Measurements from ENCODE around the gene LHX2. TPM values are rescaled to one million over a fixed set of nuclear protein-coding genes. Genes with fewer than 3 reads are reported as not detected.

The LHX2 gene
- total and polyA plus RNA-seq, 12 donors = 0.06 to 0.37 (median 0.24) TPM; not detected in 9

GRCh38 chr9:124079176-124079925 is 67.8 kb downstream of the LHX2 start:
- 75 to 79% (median 77%) methylated on average over 17 of the region's 17 CpGs for WGBS, 4 donors
- intact Hi-C loops (cut with DNase I) = no loop called here
- TF ChIP-seq CTCF (IDR thresholded peaks at IDR 0.05) (no peak), POLR2A (IDR thresholded peaks at IDR 0.05) (no peak)
- no peaks in the 10 kb centered on the region for H3K4me1 ChIP-seq (replicated peaks in 1 of 2)
- H3K9me3 ChIP-seq (replicated peaks in 1 of 3) = no peaks in the 10 kb centered on the region
- no peak overlapping the region for H3K4me3 ChIP-seq
- peak overlapping the region in 1 of 5 donors; percentile 31 for H3K27ac ChIP-seq
- peak in 6 of 7 donors; percentile 22 to 61 (median 36) for DNase-seq
- no peaks in the 10 kb centered on the region for H3K36me3 ChIP-seq (replicated peaks in 1 of 2)
- H3K27me3 ChIP-seq = no peaks in the 10 kb centered on the region

GRCh38 chr9:124082622-124083021 is 71.1 kb downstream of the LHX2 start:
- no peaks in the 10 kb centered on the region for H3K4me1 ChIP-seq (replicated peaks in 1 of 2)
- WGBS, 4 donors = 79 to 88% (median 82%) methylated on average over 2 of the region's 2 CpGs
- H3K27me3 ChIP-seq = no peaks in the 10 kb centered on the region
- no peak overlapping the region for H3K4me3 ChIP-seq
- DNase-seq = no peak
- H3K36me3 ChIP-seq (replicated peaks in 1 of 2) = no peaks in the 10 kb centered on the region
- no peaks in the 10 kb centered on the region for H3K9me3 ChIP-seq (replicated peaks in 1 of 3)
- TF ChIP-seq CTCF (IDR thresholded peaks at IDR 0.05) (no peak), POLR2A (IDR thresholded peaks at IDR 0.05) (no peak)
- no peak overlapping the region for H3K27ac ChIP-seq
- intact Hi-C loops (cut with DNase I) = no loop called here

Other genes starting within 250 kb of the LHX2 start
- 10 to 100 TPM in 8 of 9 donors, 1 to 10 TPM in 1; 9.8 to 36.7 (median 19.6) TPM for gene DENND1A, start 81.6 kb upstream of the LHX2 start, total RNA-seq
- 10 to 100 TPM in 2 of 3 donors, 1 to 10 TPM in 1; 7.3 to 19.6 (median 18.0) TPM for gene DENND1A, start 81.6 kb upstream of the LHX2 start, polyA plus RNA-seq
- 10 to 100 TPM in 7 of 9 donors, 1 to 10 TPM in 2; 4.6 to 27.2 (median 18.5) TPM for gene NEK6, start 246.2 kb downstream of the LHX2 start, total RNA-seq
- gene NEK6, start 246.2 kb downstream of the LHX2 start, polyA plus RNA-seq = 1 to 10 TPM; 4.0 to 8.5 (median 8.3) TPM

All from adrenal gland (tissue), 12 donors.